Esophagus (tissue), 2 donors: ENCODE measurements around the gene TPGS2. TPM values are rescaled to one million over a fixed set of nuclear protein-coding genes. Genes with fewer than 3 reads are reported as not detected.

Experiments
- H3K27ac ChIP-seq, 2 donors: one replicate each; pipeline ENCODE4 v1.5.1; 2013; ENCODE audit warnings: low read depth in 2 of 2, mild to moderate bottlenecking in 2 of 2, inconsistent platforms in 1 of 2, low read length in 1 of 2, moderate library complexity in 1 of 2
- H3K27me3 ChIP-seq, 2 donors: one replicate each; pipeline ENCODE4 v1.6.1; 2013; ENCODE audit warnings: low read length in 2 of 2, control low read depth in 1 of 2, mild to moderate bottlenecking in 1 of 2; ENCODE audit not compliant: insufficient read depth in 2 of 2, control insufficient read depth in 1 of 2
- H3K36me3 ChIP-seq, 2 donors: one replicate each; pipeline ENCODE4 v1.6.1; 2013; ENCODE audit warnings: low read length in 1 of 2; ENCODE audit not compliant: control insufficient read depth in 2 of 2, insufficient read depth in 2 of 2
- H3K4me1 ChIP-seq, 2 donors: one replicate each; pipeline ENCODE4 v1.6.1; 2013; ENCODE audit warnings: low read length in 1 of 2; ENCODE audit not compliant: control insufficient read depth in 2 of 2, insufficient read depth in 2 of 2
- H3K4me3 ChIP-seq, 2 donors: one replicate each; pipeline ENCODE4 v1.5.1; 2013; ENCODE audit warnings: low read length in 2 of 2, mild to moderate bottlenecking in 2 of 2, low read depth in 1 of 2, moderate library complexity in 1 of 2
- H3K9me3 ChIP-seq, 2 donors: one replicate each; pipeline ENCODE4 v1.6.1; 2013; ENCODE audit warnings: mild to moderate bottlenecking in 2 of 2, low read depth in 1 of 2, low read length in 1 of 2, moderate library complexity in 1 of 2; ENCODE audit not compliant: control insufficient read depth in 2 of 2, insufficient read depth in 1 of 2
- WGBS, 2 donors: extraction: QIAGEN DNeasy Blood & Tissue Kit; methylation state at CpG; one replicate each; pipeline ENCODE4 v1.1.7; 2013; 5-methylcytosine and 5-hydroxymethylcytosine counted together
- polyA plus RNA-seq, 2 donors: library from polyadenylated mRNA; stranded (reverse); fragments of 200-250 nt; gene quantifications; one replicate each; pipeline ENCODE4 v1.2.3, GENCODE V29; 2013
- donor health status: healthy with polysubstance abuse.
- donor health status: Bipolar disorder and iron deficiency.

TPGS2 gene
- polyA plus RNA-seq, 2 donors: 27.6 to 62.6 TPM

GRCh38 chr18:36813824-36814223 lies 15.0 kb downstream of the TPGS2 start:
- Histone ChIP-seq H3K36me3 (peaks cover 0 to 9% of the 10 kb centered on the region in 2 donors), H3K9me3 (no peaks in the 10 kb centered on the region), H3K4me3 (no peak overlapping the region), H3K4me1 (peaks cover 2 to 3% of the 10 kb centered on the region in 2 donors), H3K27me3 (no peaks in the 10 kb centered on the region), H3K27ac (no peak overlapping the region)
- 81 to 86% methylated on average over 3 of the region's 3 CpGs for WGBS, 2 donors

DNA sequence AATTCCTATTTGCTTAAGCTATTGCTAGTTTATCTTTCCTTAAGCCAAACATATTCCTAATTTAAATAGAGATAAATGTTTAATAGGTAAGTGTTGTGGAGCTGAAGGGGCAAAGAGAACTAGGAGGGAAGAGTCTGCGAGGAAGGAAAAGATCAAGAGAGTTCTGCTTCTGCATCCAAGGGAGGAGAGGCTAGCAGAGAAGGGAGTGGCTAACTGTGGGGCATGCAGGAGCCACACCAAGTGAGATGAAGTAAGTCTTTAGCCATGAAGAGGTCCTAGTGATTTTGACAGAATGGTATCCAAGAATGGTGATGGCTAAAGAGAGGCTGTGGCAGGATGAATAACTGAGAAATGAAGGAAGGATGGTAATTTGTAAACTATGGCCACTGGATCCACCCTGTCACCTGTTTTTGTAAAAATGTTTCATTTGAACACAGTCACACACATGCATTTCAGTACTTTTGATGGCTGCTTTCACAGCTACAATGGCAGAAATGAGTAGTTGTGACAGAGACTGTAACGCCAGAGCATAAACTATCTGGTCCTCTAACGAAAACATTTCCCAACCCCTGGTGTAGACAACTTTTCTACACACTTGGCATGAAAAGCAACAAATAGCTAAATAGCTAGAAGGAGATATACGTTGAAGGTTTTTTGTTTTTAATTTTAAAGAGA lies 15.6 kb downstream of the TPGS2 start:
- no peak overlapping the region for H3K4me3 ChIP-seq
- peaks cover 2 to 3% of the 10 kb centered on the region in 2 donors for H3K4me1 ChIP-seq
- H3K27ac ChIP-seq: no peak overlapping the region
- H3K9me3 ChIP-seq: no peaks in the 10 kb centered on the region
- H3K36me3 ChIP-seq: peaks cover 0 to 7% of the 10 kb centered on the region in 2 donors
- no peaks in the 10 kb centered on the region for H3K27me3 ChIP-seq
- 76 to 84% methylated on average over 4 of the region's 4 CpGs for WGBS, 2 donors

- Histone ChIP-seq H3K9me3 (no peaks in the 10 kb centered on the region), H3K4me1 (peaks cover 2 to 3% of the 10 kb centered on the region in 2 donors), H3K27ac (no peak overlapping the region), H3K27me3 (no peaks in the 10 kb centered on the region), H3K4me3 (no peak overlapping the region), H3K36me3 (peaks cover 0 to 7% of the 10 kb centered on the region in 2 donors)
- 69 to 78% methylated on average over 3 of the region's 3 CpGs for WGBS, 2 donors
Measured at GRCh38 chr18:36812678-36813077, 16.1 kb downstream of the TPGS2 start.

GRCh38 chr18:36811955-36812354 lies 16.8 kb downstream of the TPGS2 start:
- peaks cover under 1 to 4% of the 10 kb centered on the region in 2 donors for H3K36me3 ChIP-seq
- H3K27me3 ChIP-seq: no peaks in the 10 kb centered on the region
- H3K4me3 ChIP-seq: no peak overlapping the region
- H3K27ac ChIP-seq: no peak overlapping the region
- peaks cover 2 to 3% of the 10 kb centered on the region in 2 donors for H3K4me1 ChIP-seq
- no peaks in the 10 kb centered on the region for H3K9me3 ChIP-seq

- WGBS, 2 donors: 69 to 74% methylated on average over 3 of the region's 3 CpGs
- Histone ChIP-seq H3K27ac (no peak overlapping the region), H3K9me3 (no peaks in the 10 kb centered on the region)
Measured at GRCh38 chr18:36811430-36811829, 17.4 kb downstream of the TPGS2 start.

GRCh38 chr18:36809590-36810381 lies 19.0 kb downstream of the TPGS2 start:
- 43 to 44% methylated on average over 6 of the region's 6 CpGs for WGBS, 2 donors
- Histone ChIP-seq H3K9me3 (no peaks in the 10 kb centered on the region), H3K4me1 (peaks cover 0 to 3% of the 10 kb centered on the region in 2 donors), H3K36me3 (peaks cover 3 to 7% of the 10 kb centered on the region in 2 donors), H3K4me3 (no peak overlapping the region), H3K27ac (no peak overlapping the region), H3K27me3 (no peaks in the 10 kb centered on the region)

More at GRCh38 chr18:36811430-36811829, 17.4 kb downstream of the TPGS2 start:
- no peak overlapping the region for H3K4me3 ChIP-seq
- peaks cover 2 to 3% of the 10 kb centered on the region in 2 donors for H3K4me1 ChIP-seq
- H3K27me3 ChIP-seq: no peaks in the 10 kb centered on the region
- H3K36me3 ChIP-seq: peaks cover 3% of the 10 kb centered on the region in 2 donors

GRCh38 chr18:36808681-36809080 lies 20.1 kb downstream of the TPGS2 start:
- peaks cover 0 to 3% of the 10 kb centered on the region in 2 donors for H3K4me1 ChIP-seq

GRCh38 chr18:36805105-36805504 lies 23.7 kb downstream of the TPGS2 start:
- no peaks in the 10 kb centered on the region for H3K4me1 ChIP-seq
- WGBS, 2 donors: 95 to 100% methylated on average over 2 of the region's 2 CpGs
- H3K27me3 ChIP-seq: no peaks in the 10 kb centered on the region
- H3K27ac ChIP-seq: no peak overlapping the region
- H3K4me3 ChIP-seq: no peak overlapping the region
- no peaks in the 10 kb centered on the region for H3K9me3 ChIP-seq
- H3K36me3 ChIP-seq: peaks cover 3 to 10% of the 10 kb centered on the region in 2 donors

More at GRCh38 chr18:36808681-36809080, 20.1 kb downstream of the TPGS2 start:
- no peak overlapping the region for H3K27ac ChIP-seq
- H3K27me3 ChIP-seq: no peaks in the 10 kb centered on the region
- no peak overlapping the region for H3K4me3 ChIP-seq
- WGBS, 2 donors: 85 to 91% methylated on average over 2 of the region's 2 CpGs
- peaks cover 3 to 10% of the 10 kb centered on the region in 2 donors for H3K36me3 ChIP-seq
- no peaks in the 10 kb centered on the region for H3K9me3 ChIP-seq

- peaks cover 17 to 22% of the 10 kb centered on the region in 2 donors for H3K36me3 ChIP-seq
- H3K4me3 ChIP-seq: no peak overlapping the region
- H3K27me3 ChIP-seq: no peaks in the 10 kb centered on the region
- 92% methylated on average over 3 of the region's 3 CpGs for WGBS, 2 donors
- no peaks in the 10 kb centered on the region for H3K4me1 ChIP-seq
- no peak overlapping the region for H3K27ac ChIP-seq
- H3K9me3 ChIP-seq: no peaks in the 10 kb centered on the region
Measured at GRCh38 chr18:36798738-36799473, 29.9 kb downstream of the TPGS2 start.
